Sigmoid colon (tissue), 4 donors: ENCODE data around the gene ATF5.

Source experiments
- EP300 ChIP-seq, 4 donors: sonication (generic); formaldehyde crosslinking; IDR thresholded peaks; one replicate each; pipeline ENCODE4 v1.6.1; 2017; ENCODE audit warnings: antibody characterized with exemption in 4 of 4
- TF ChIP-seq, protein P1 (sequence below), 4 experiments: fragments of 450-650 bp in 3 of 4; fragments of 200-600 bp in 1 of 4; IDR thresholded peaks; one replicate each; pipeline ENCODE4 v1.5.1; 2016 to 2019; ENCODE audit warnings: antibody characterized with exemption in 4 of 4, mild to moderate bottlenecking in 3 of 4, moderate library complexity in 2 of 4

GRCh38 chr19:49953416-49953815 is 24.4 kb downstream of the ATF5 start:
- TF ChIP-seq, protein P1, sequence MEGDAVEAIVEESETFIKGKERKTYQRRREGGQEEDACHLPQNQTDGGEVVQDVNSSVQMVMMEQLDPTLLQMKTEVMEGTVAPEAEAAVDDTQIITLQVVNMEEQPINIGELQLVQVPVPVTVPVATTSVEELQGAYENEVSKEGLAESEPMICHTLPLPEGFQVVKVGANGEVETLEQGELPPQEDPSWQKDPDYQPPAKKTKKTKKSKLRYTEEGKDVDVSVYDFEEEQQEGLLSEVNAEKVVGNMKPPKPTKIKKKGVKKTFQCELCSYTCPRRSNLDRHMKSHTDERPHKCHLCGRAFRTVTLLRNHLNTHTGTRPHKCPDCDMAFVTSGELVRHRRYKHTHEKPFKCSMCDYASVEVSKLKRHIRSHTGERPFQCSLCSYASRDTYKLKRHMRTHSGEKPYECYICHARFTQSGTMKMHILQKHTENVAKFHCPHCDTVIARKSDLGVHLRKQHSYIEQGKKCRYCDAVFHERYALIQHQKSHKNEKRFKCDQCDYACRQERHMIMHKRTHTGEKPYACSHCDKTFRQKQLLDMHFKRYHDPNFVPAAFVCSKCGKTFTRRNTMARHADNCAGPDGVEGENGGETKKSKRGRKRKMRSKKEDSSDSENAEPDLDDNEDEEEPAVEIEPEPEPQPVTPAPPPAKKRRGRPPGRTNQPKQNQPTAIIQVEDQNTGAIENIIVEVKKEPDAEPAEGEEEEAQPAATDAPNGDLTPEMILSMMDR (IDR thresholded peaks at IDR 0.05) = no peak
- no peak for TF ChIP-seq EP300 (IDR thresholded peaks at IDR 0.05)
